ENCODE data around the gene SYK.

SYK gene

GRCh38 chr9:90826326-90827020 is 24.9 kb downstream of the SYK start:
- DNase-seq: no peak

- DNase-seq: peak; percentile 65
Measured at GRCh38 chr9:90827181-90827871, 25.7 kb downstream of the SYK start.

- peak; percentile 37 for DNase-seq
Measured at GRCh38 chr9:90830051-90830450, 28.4 kb downstream of the SYK start.

GRCh38 chr9:90830977-90831376 is 29.4 kb downstream of the SYK start:
- DNase-seq: peak; percentile 85

- no peak for DNase-seq
Measured at GRCh38 chr9:90832261-90832660, 30.6 kb downstream of the SYK start.

- peak; percentile 83 for DNase-seq
Measured at GRCh38 chr9:90834828-90835595, 33.4 kb downstream of the SYK start.

- peak; percentile 23 for DNase-seq
Measured at GRCh38 chr9:90836411-90837080, 34.9 kb downstream of the SYK start.

DNA sequence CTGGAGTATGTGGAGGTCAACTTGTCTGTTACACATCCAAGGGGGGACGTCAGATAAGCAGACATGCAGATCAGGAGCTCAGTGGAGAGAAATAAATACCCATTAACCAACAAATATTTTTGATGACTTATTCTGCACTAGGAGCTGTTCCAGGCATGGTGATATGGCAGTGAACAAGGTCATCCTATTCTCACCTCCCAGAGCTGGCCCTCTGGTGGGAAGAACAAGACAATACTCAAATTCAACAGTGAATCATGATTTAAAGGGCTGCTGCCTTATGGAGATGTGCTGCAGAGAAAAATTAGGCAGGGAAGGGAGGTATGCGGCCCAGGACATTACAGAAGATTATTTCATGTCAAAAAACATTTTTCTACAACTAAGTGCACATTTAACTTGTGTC is 36.5 kb downstream of the SYK start:
- DNase-seq: peak; percentile 20

GRCh38 chr9:90838581-90839154 is 37.0 kb downstream of the SYK start:
- DNase-seq: no peak

DNA sequence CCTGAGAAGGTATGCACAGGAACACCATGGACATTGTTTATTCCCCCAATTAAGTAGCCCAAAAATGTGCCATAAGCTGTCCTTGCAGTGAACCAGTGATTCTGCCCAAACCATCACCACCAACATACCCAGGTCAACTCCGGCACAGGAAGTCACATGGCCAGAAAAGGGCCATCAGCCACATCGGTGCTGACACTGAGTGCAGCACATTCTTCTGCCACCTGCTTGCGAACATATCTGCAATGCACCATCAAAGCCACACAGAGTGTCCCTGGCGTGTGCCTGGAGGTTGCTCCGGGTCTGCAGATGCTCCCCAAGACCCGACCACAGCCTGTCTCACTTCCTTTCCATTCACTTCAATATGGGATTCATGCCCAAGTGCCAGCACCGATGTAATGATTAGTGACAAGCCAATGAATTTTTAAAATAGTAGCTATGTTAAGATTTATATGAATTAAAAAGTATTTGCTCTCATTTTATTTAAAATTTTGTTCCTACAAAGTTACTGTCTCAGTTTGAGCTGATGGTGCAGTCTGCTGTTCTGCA is 37.6 kb downstream of the SYK start:
- DNase-seq: no peak

- DNase-seq: peak; percentile 15
Measured at GRCh38 chr9:90840696-90841095, 39.1 kb downstream of the SYK start.

GRCh38 chr9:90841213-90841612 is 39.6 kb downstream of the SYK start:
- no peak for DNase-seq

DNA sequence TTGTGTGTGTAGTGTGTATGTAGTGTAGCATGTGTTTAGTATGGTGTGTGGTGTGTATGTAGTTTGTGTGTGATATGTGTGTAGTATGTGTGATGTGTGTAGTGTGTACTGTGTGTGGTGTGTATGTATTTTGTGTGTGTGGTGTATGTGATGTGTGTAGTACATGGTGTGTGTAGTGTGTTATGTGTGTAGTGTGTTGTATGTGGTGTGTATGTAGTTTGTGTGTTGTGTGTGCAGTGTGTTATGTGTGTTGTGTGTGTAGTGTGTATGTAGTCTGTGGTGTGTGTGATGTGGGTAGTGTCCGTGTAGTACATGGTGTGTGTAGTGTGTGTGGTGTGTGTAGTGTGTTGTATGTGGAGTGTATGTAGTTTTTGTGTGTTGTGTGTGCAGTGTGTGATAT is 40.0 kb downstream of the SYK start:
- DNase-seq: no peak

GRCh38 chr9:90842176-90842777 is 40.7 kb downstream of the SYK start:
- no peak for DNase-seq

DNA sequence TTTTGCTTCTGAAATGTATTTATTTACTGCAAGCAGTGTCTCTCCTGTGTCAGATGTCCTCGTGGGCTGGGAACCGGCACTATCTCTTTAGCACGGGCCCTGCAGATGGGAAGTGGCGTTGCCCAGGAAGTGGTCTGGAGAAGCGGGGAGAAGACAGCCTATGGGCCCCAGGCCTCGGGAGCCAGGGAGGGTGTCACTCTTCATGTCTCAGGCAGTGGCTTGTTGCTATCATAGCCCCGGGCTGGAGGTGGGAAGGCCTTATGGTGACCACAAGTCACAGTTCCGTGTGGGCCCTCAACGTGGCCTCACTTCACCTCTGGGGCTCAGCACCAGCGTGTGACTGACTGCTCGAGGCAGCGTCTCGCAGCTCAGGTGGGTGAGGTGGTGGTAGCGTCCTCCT is 41.4 kb downstream of the SYK start:
- DNase-seq: no peak

- DNase-seq: no peak
Measured at GRCh38 chr9:90843525-90843924, 41.9 kb downstream of the SYK start.

GRCh38 chr9:90844326-90844725 is 42.7 kb downstream of the SYK start:
- no peak for DNase-seq

GRCh38 chr9:90846770-90847419 is 45.3 kb downstream of the SYK start:
- DNase-seq: no peak

DNA sequence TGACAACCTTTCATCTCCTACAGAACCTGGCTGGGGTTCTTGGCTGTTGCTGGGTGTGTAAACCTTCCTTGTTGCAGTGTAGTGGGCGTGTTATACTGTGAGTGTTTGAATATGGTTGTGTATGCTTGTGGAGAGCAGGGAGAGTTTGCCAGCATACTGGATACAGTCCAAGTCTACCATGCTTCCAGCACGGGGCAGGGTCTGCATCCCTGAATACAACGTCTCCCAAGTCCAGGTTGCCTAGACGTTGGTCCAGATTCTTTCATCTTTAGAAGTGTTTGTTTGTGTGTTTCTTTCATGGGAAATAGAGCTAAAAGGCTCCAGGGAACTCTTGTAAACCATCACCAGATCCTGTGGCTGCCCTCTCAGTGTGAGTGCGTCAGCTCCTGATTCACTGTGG is 46.4 kb downstream of the SYK start:
- no peak for DNase-seq

GRCh38 chr9:90848866-90849265 is 47.2 kb downstream of the SYK start:
- no peak for DNase-seq

DNA sequence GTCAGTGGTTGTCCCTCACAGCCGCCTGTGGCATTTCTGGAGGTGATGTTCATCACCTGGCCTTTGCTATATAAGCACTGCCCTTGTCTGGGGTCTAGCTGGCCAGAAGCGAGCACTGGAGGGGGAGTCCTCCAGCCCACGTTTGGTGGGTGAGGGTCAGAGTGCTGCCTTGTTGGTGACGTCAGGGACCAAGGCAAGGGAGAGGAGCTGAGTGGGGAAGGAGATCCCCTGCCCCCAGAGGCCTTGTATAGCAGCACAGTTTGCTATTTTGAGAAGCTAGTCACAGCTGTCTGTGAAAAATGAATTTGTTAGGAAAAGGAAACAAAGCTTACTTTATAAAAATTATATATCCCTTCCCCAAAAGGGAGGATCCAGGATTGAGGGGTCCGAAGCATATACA is 49.8 kb downstream of the SYK start:
- no peak for DNase-seq

GRCh38 chr9:90853945-90854344 is 52.3 kb downstream of the SYK start:
- no peak for DNase-seq
